ENCODE data around the gene PLOD1. TPM values are rescaled to one million over a fixed set of nuclear protein-coding genes. Genes with fewer than 3 reads are reported as not detected.

PLOD1 gene
- total and polyA plus RNA-seq, 10 of the 15 experiments (the other 5 are each of a cell fraction or from before 2014, with no cell fraction given): 10.6 to 42.6 (median 29.3) TPM

- H4K20me1 ChIP-seq (ENCODE audit: control insufficient read depth, insufficient read depth): no peaks in the 10 kb centered on the region
- peaks cover 4 to 13% of the 10 kb centered on the region in 2 experiments for H3K36me3 ChIP-seq (ENCODE audit: control insufficient read depth in 2 of 2, insufficient read depth in 2 of 2, low read length in 1 of 2)
- H2AFZ ChIP-seq (ENCODE audit: control insufficient read depth, low read depth, low read length): peak within 1 kb of the TSS; percentile 93
- peak within 1 kb of the TSS; percentile 83 for H3K27ac ChIP-seq (ENCODE audit: control insufficient read depth, insufficient read depth)
- ATAC-seq: peak; percentile 96
- SMC1A ChIA-PET (ENCODE audit: uncharacterized antibody, unreplicated experiment): interaction anchor here (0.8 to 3.0 kb wide), 7 partner anchors 13 to 99 kb away, joined by 3 to 11 read pairs (median 3); partner anchors contain the start of gene MIIP
- BruUV-seq (replicated peaks): no TSS peak
- under 1% methylated on average over 62 of the region's 74 CpGs for WGBS (ENCODE audit: insufficient coverage, insufficient replicate concordance, low lambda C conversion rate, missing lambda C conversion rate)
- DNase-seq (ENCODE audit: low read depth, low spot score): peak; percentile 83
- intact Hi-C loops (cut with micrococcal nuclease; ENCODE audit: unreplicated experiment): loop anchor here (1.0 to 10.0 kb wide), 3 partner anchors 45 to 225 kb away; partner anchors contain the start of gene PLOD1
- peaks cover 24% of the 10 kb centered on the region for H3K79me2 ChIP-seq (ENCODE audit: control insufficient read depth, insufficient read depth, low read length)
- no peaks in the 10 kb centered on the region for H3K27me3 ChIP-seq (replicated peaks in 1 of 2; ENCODE audit: control insufficient read depth in 2 of 2, insufficient read depth in 2 of 2, low read length in 1 of 2)
- RAD21 ChIA-PET (ENCODE audit: unreplicated experiment): interaction anchor here (0.6 to 3.0 kb wide), 8 partner anchors 13 to 141 kb away, joined by 3 to 34 read pairs (median 4); partner anchors contain the start of gene MIIP
- peaks cover 6% of the 10 kb centered on the region for H3K4me1 ChIP-seq (ENCODE audit: control insufficient read depth, insufficient read depth, low read length)
- in situ Hi-C loops (cut with MboI): no loop called here
- peak; percentile 95 for FAIRE-seq
- CTCF ChIA-PET: interaction anchor here (0.5 to 3.7 kb wide), 9 partner anchors 11 to 679 kb away, joined by 3 to 23 read pairs (median 4); no protein-coding TSS in a partner anchor
- POLR2A ChIA-PET: interaction anchor here (0.6 to 3.4 kb wide), 6 partner anchors 39 to 90 kb away, joined by 3 to 36 read pairs (median 6); partner anchors contain the start of genes KIAA2013, MIIP and TNFRSF8
- H3K4me2 ChIP-seq (ENCODE audit: control insufficient read depth, insufficient read depth): peak within 1 kb of the TSS; percentile 92
- peak within 1 kb of the TSS; percentile 99 for H3K4me3 ChIP-seq
- H3K9me3 ChIP-seq (replicated peaks; ENCODE audit: control insufficient read depth, insufficient read depth, low read length): no peaks in the 10 kb centered on the region
- H3K9ac ChIP-seq (ENCODE audit: control insufficient read depth, insufficient read depth, low read length): peak within 1 kb of the TSS; percentile 95
- no peak for TF ChIP-seq EZH2 (IDR thresholded peaks at IDR 0.05; ENCODE audit: borderline replicate concordance, control insufficient read depth, low read depth, low read length)
- no peak for TF ChIP-seq CHD4 (IDR thresholded peaks at IDR 0.05)
- TF ChIP-seq CREB1 (IDR thresholded peaks at IDR 0.05; ENCODE audit: low read depth): peak; percentile 99
- peak; percentile 30 to 84; a peak in 3 of 4 replicates for TF ChIP-seq SRF (IDR thresholded peaks at IDR 0.05; ENCODE audit: low read depth in 2 of 2, low read length in 2 of 2)
- 0 out of 2 replicates have a peak, but pooled peaks have one; percentile 25 for TF ChIP-seq SMARCA5 (IDR thresholded peaks at IDR 0.05)
- no peak for TF ChIP-seq MEF2A (IDR thresholded peaks at IDR 0.05; ENCODE audit: insufficient read depth, low read depth, low read length)
- TF ChIP-seq SREBF2 (IDR thresholded peaks at IDR 0.05; ENCODE audit: low read length): peak; percentile 11; the same call in 1 of the 2 replicates
- peak; percentile 98 for TF ChIP-seq YY1 (IDR thresholded peaks at IDR 0.05; ENCODE audit: low read depth, low read length)
- peak; percentile 72; the same call in 1 of the 2 replicates for TF ChIP-seq LARP7 (IDR thresholded peaks at IDR 0.05)
- TF ChIP-seq BMI1 (IDR thresholded peaks at IDR 0.05; ENCODE audit: borderline replicate concordance): no peak
- peak; percentile 100 for TF ChIP-seq CREM (IDR thresholded peaks at IDR 0.05; ENCODE audit: low read depth)
- no peak for TF ChIP-seq PRDM15 (CRISPR knock-in tag; IDR thresholded peaks at IDR 0.05)
- no peak for TF ChIP-seq PAX5 (IDR thresholded peaks at IDR 0.05; ENCODE audit: borderline replicate concordance, low read depth, low read length)
- TF ChIP-seq FOXK2 (IDR thresholded peaks at IDR 0.05): no peak
- no peak for TF ChIP-seq TBL1XR1 (IDR thresholded peaks at IDR 0.05; ENCODE audit: low read depth, low read length)
- peak; percentile 75 for TF ChIP-seq CHD2 (IDR thresholded peaks at IDR 0.05; ENCODE audit: borderline replicate concordance, low read depth, low read length)
- peak; percentile 19; the same call in 1 of the 3 replicates for TF ChIP-seq POU2F2 (IDR thresholded peaks at IDR 0.05; ENCODE audit: borderline replicate concordance, low read depth, low read length)
- TF ChIP-seq HDGF (IDR thresholded peaks at IDR 0.05): peak; percentile 95
- TF ChIP-seq CBFB (IDR thresholded peaks at IDR 0.05; ENCODE audit: low read depth): 0 out of 2 replicates have a peak, but pooled peaks have one; percentile 24
- TF ChIP-seq ELK1 (IDR thresholded peaks at IDR 0.05; ENCODE audit: low read depth, low read length): 0 out of 2 replicates have a peak, but pooled peaks have one; percentile 62
These were observed 45.5 kb downstream of the PLOD1 start, which contains the start of gene MFN2 for GRCh38 chr1:11979851-11980675. Gene MFN2, plus strand, starts transcription at chr1:11980444. Its CDS starts 8,725 bp downstream, at chr1:11989169.

All from GM12878 (cell line).